ENCODE results near the gene PCDHGA4. TPM values are rescaled to one million over a fixed set of nuclear protein-coding genes. Genes with fewer than 3 reads are reported as not detected.

Gene PCDHGA4
- total RNA-seq, 2 donors from 2014 or later: 0.86 to 5.0 TPM

GRCh38 chr5:141398608-141399007 lies 43.8 kb downstream of the PCDHGA4 start:
- Histone ChIP-seq H3K9me3 (ENCODE audit: control insufficient read depth, low read length) (peaks cover 56% of the 10 kb centered on the region), H3K4me1 (ENCODE audit: control insufficient read depth, insufficient read depth, low read length) (no peaks in the 10 kb centered on the region), H3K4me3 (ENCODE audit: low read length) (peak overlapping the region; percentile 0), H3K27me3 (ENCODE audit: control insufficient read depth, insufficient read depth, low read length, poor library complexity, severe bottlenecking) (no peaks in the 10 kb centered on the region), H3K36me3 (ENCODE audit: control insufficient read depth, insufficient read depth, low read length) (no peaks in the 10 kb centered on the region), H3K9ac (ENCODE audit: extremely low read depth, low read length, poor library complexity, severe bottlenecking) (no peak overlapping the region), H3K27ac (ENCODE audit: low read depth, low read length) (no peak overlapping the region)
- peak overlapping the region; percentile 64 for H3K4me3 Mint-ChIP-seq
- no peak for TF ChIP-seq CTCF (conservative IDR thresholded peaks at IDR 0.05)
- H3K27me3 Mint-ChIP-seq (ENCODE audit: insufficient read depth): peaks cover 4% of the 10 kb centered on the region
- WGBS, 2 experiments (ENCODE audit: insufficient coverage in 1 of 2, insufficient read length in 1 of 2): 95 to 96% methylated on average over 15 of the region's 15 CpGs
- H3K27ac Mint-ChIP-seq: no peak overlapping the region
- no peak for DNase-seq
- H3K9me3 Mint-ChIP-seq: peaks cover 83% of the 10 kb centered on the region
- H3K4me1 Mint-ChIP-seq: no peaks in the 10 kb centered on the region
- peaks cover 51% of the 10 kb centered on the region for H3K36me3 Mint-ChIP-seq (ENCODE audit: low read depth)

DNA sequence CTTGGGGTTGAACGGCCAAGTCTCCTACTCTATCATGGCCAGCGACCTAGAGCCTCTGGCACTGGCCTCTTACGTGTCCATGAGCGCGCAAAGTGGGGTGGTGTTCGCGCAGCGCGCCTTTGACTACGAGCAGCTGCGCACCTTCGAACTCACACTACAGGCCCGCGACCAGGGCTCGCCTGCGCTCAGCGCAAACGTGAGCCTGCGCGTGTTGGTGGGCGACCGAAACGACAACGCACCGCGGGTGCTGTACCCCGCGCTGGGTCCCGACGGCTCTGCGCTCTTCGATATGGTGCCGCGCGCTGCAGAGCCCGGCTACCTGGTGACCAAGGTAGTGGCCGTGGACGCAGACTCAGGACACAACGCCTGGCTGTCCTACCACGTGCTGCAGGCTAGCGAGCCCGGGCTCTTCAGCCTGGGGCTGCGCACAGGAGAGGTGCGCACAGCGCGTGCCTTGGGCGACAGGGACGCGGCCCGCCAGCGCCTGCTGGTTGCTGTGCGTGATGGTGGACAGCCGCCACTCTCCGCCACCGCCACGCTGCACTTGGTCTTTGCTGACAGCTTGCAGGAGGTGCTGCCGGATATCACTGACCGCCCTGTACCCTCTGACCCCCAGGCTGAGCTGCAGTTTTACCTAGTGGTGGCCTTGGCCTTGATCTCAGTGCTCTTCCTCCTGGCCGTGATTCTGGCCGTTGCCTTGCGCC lies 44.9 kb downstream of the PCDHGA4 start:
- Histone ChIP-seq H3K4me3 (ENCODE audit: low read length) (no peak overlapping the region), H3K27me3 (ENCODE audit: control insufficient read depth, insufficient read depth, low read length, poor library complexity, severe bottlenecking) (no peaks in the 10 kb centered on the region), H3K36me3 (ENCODE audit: control insufficient read depth, insufficient read depth, low read length) (no peaks in the 10 kb centered on the region), H3K9me3 (ENCODE audit: control insufficient read depth, low read length) (peaks cover 57% of the 10 kb centered on the region), H3K27ac (ENCODE audit: low read depth, low read length) (no peak overlapping the region), H3K4me1 (ENCODE audit: control insufficient read depth, insufficient read depth, low read length) (no peaks in the 10 kb centered on the region), H3K9ac (ENCODE audit: extremely low read depth, low read length, poor library complexity, severe bottlenecking) (no peak overlapping the region)
- no peak for TF ChIP-seq CTCF (conservative IDR thresholded peaks at IDR 0.05)
- Mint-ChIP-seq H3K4me1 (no peaks in the 10 kb centered on the region), H3K4me3 (no peak overlapping the region), H3K27ac (no peak overlapping the region), H3K27me3 (ENCODE audit: insufficient read depth) (peaks cover 4% of the 10 kb centered on the region), H3K36me3 (ENCODE audit: low read depth) (peaks cover 52% of the 10 kb centered on the region), H3K9me3 (peaks cover 84% of the 10 kb centered on the region)
- DNase-seq: no peak
- 96 to 98% methylated on average over 57 to 61 of the region's 61 CpGs for WGBS, 2 experiments (ENCODE audit: insufficient coverage in 1 of 2, insufficient read length in 1 of 2)

DNA sequence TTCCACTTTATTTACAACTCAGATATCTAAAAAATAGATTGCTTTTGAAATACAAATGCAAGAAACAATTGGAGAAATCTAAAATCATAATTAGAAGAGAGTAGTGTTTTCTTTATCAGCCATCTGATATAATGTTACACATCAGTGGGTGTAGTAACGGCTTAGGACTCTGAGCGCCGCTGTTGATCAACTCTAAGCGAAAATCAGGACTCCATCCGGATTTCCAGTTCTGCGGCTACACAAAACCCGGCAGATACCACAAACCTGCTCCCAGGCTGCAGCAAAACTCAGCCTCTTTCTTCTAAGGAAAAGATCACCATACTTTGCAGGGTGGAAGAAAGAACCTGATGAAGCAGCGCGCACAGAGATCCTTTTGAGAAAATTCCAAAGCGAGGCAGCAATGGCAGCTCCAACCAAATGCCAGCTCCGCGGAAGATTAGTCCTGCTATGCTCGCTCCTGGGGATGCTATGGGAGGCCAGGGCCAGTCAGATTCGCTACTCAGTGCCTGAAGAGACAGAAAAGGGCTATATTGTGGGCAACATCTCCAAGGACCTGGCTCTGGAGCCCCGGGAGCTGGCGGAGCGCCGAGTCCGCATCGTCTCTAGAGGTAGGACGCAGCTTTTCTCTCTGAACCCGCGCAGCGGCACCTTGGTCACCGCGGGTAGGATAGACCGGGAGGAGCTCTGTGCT lies 47.9 kb downstream of the PCDHGA4 start, which contains the start of gene PCDHGA9:
Gene PCDHGA9 (plus strand): TSS at position 226 of the 691 bp plus-strand sequence. CDS start 175 bp downstream, at position 401.
- Mint-ChIP-seq H3K27me3 (ENCODE audit: insufficient read depth) (peaks cover 4% of the 10 kb centered on the region), H3K36me3 (ENCODE audit: low read depth) (peaks cover 46% of the 10 kb centered on the region), H3K27ac (no peak within 1 kb of the TSS), H3K4me1 (no peaks in the 10 kb centered on the region), H3K4me3 (no peak within 1 kb of the TSS), H3K9me3 (peaks cover 65% of the 10 kb centered on the region)
- Histone ChIP-seq H3K36me3 (ENCODE audit: control insufficient read depth, insufficient read depth, low read length) (no peaks in the 10 kb centered on the region), H3K27me3 (ENCODE audit: control insufficient read depth, insufficient read depth, low read length, poor library complexity, severe bottlenecking) (no peaks in the 10 kb centered on the region), H3K4me3 (ENCODE audit: low read length) (no peak within 1 kb of the TSS), H3K4me1 (ENCODE audit: control insufficient read depth, insufficient read depth, low read length) (no peaks in the 10 kb centered on the region), H3K27ac (ENCODE audit: low read depth, low read length) (no peak within 1 kb of the TSS), H3K9me3 (ENCODE audit: control insufficient read depth, low read length) (peaks cover 50% of the 10 kb centered on the region), H3K9ac (ENCODE audit: extremely low read depth, low read length, poor library complexity, severe bottlenecking) (no peak within 1 kb of the TSS)
- TF ChIP-seq CTCF (conservative IDR thresholded peaks at IDR 0.05): no peak
- 93 to 95% methylated on average over 25 to 27 of the region's 27 CpGs for WGBS, 2 experiments (ENCODE audit: insufficient coverage in 1 of 2, insufficient read length in 1 of 2)
- peak; percentile 46 for DNase-seq

Measured in endodermal cell (in vitro differentiated cells).